Upper lobe of right lung (tissue), 1 donor: ENCODE data around the gene LPCAT1. TPM values are rescaled to one million over a fixed set of nuclear protein-coding genes. Genes with fewer than 3 reads are reported as not detected.

Experiments used
- ATAC-seq: fragments of 200-7000 bp; cut with Tn5 transposase; one replicate; pipeline ENCODE4 v1.9.1; 2020; ENCODE audit warnings: mild to moderate bottlenecking, moderate library complexity
- DNase-seq: peaks from one replicate; pipeline ENCODE4 v3.0.0-alpha.2; 2020
- H3K27ac ChIP-seq: fragments of 200-600 bp; one replicate; pipeline ENCODE4 v1.8.0; 2022
- H3K27me3 ChIP-seq: fragments of 200-600 bp; one replicate; pipeline ENCODE4 v1.8.0; 2022; ENCODE audit warnings: mild to moderate bottlenecking
- H3K36me3 ChIP-seq: fragments of 200-600 bp; one replicate; pipeline ENCODE4 v1.8.0; 2022
- H3K4me1 ChIP-seq: fragments of 200-600 bp; one replicate; pipeline ENCODE4 v1.8.0; 2022
- H3K4me3 ChIP-seq: fragments of 200-600 bp; one replicate; pipeline ENCODE4 v1.8.0; 2022; ENCODE audit warnings: mild to moderate bottlenecking
- H3K9me3 ChIP-seq: fragments of 200-600 bp; one replicate; pipeline ENCODE4 v1.8.0; 2022
- CTCF ChIP-seq: fragments of 200-600 bp; IDR thresholded peaks from one replicate; pipeline ENCODE4 v1.8.0; 2022; ENCODE audit warnings: antibody characterized with exemption
- intact Hi-C: fragments of 100-400 bp; cut with DNase I; formaldehyde crosslinking; loops from one replicate; pipeline ENCODE4 v1.11.0; 2022
- total RNA-seq: library from RNA; stranded (reverse); fragmentation: NEBNext Ultra II Directional; extraction: Animal tissue kit (Norgen Biotek cat#: 25700); gene quantifications from one replicate; pipeline ENCODE4 v1.2.1, GENCODE V29; 2021
- donor health status: DM: no; HTN: yes; CAD: no; lungs with severe emphysema.

LPCAT1 gene
- total RNA-seq, 1 donor from 2014 or later = 690 TPM

DNA sequence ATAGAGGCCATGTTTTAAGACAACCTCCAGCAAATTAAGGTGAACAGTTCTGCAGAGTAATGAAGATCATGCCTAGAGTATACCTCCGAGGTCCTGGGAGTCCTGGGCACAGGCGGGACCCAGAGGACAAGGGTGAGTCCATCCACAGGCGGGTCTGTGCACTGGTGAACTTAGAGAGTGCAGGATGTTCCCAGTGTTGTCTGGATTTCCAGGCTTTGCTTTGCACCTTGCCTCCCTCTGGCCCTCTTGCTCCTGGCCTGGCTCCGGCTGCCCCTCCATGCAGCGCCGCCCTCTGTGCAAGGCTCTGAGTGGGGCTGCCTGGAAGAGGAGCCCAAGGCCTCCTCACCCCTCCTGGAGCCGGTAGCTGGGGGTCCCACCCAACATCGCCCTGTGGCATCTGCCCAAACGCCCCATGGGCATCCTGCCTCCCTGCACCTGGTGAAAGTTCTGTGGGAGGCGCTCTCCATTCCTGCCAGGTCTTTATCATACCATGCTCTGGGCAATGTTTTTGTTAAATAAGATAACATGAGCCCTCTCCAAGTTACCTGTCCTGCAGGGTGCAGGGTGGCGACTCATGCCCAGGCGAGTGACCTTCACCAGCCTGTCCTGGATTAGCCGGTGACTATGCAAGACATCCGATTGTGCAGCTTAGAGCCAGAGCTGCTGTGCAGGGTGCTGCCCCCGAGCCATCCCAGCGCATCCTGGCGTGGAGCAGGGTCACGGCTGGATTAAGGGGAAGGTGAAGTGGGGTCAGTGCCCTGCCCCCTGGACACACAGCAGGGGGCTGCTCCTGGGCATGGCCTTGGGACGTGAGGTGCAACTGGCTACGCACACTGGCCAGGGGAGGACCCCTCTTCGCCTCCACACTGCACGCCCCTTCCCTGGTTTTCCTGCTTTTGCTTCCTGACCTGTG, 41.3 kb upstream of the LPCAT1 start:
- no peak overlapping the region for H3K27ac ChIP-seq
- TF ChIP-seq CTCF = no peak
- no peak overlapping the region for H3K4me3 ChIP-seq
- ATAC-seq (peak; percentile 3), DNase-seq (no peak)
- H3K36me3 ChIP-seq = no peaks in the 10 kb centered on the region
- H3K9me3 ChIP-seq = no peaks in the 10 kb centered on the region
- H3K27me3 ChIP-seq = no peaks in the 10 kb centered on the region
- peaks cover 16% of the 10 kb centered on the region for H3K4me1 ChIP-seq
- intact Hi-C loops = no loop called here

- no peak overlapping the region for H3K27ac ChIP-seq
- no peaks in the 10 kb centered on the region for H3K36me3 ChIP-seq
- TF ChIP-seq CTCF = no peak
- H3K27me3 ChIP-seq = no peaks in the 10 kb centered on the region
- no peak overlapping the region for H3K4me3 ChIP-seq
- peaks cover 16% of the 10 kb centered on the region for H3K4me1 ChIP-seq
- ATAC-seq (peak; percentile 85), DNase-seq (no peak)
- no peaks in the 10 kb centered on the region for H3K9me3 ChIP-seq
- intact Hi-C loops = no loop called here
Measured at GRCh38 chr5:1564182-1564748, 40.5 kb upstream of the LPCAT1 start.

DNA sequence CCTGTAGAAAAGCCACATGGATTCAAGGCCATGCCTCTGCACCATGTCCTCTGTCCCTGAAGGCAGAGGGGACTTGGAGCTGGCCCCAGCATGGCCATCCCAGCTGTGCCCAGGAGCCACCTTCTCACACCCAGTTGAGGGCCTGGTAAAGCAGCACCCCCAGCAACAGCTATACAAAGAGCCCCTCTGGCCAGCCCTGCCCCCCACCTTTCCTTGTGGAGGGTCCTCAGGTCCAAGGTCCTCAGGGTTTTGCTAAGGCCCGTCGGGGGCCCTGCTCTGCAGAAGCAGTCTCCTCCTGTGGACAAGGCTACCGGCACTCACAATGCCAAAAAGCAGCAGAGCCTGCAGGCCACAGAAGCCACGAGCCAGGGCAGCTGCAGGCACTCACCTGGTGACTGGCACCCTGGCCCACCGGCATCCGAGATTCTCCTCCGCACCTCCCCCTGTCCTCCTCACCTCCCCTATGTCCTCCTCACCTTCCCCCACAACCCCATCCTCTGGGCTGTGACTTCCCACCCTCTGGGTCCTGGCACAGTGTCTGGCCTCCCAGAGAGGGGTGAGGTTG, 39.9 kb upstream of the LPCAT1 start:
- Histone ChIP-seq H3K9me3 (no peaks in the 10 kb centered on the region), H3K27me3 (no peaks in the 10 kb centered on the region), H3K4me3 (no peak overlapping the region), H3K36me3 (no peaks in the 10 kb centered on the region), H3K4me1 (peaks cover 16% of the 10 kb centered on the region), H3K27ac (no peak overlapping the region)
- no peak for DNase-seq
- TF ChIP-seq CTCF = no peak
- no peak for ATAC-seq
- intact Hi-C loops = no loop called here

GRCh38 chr5:1563051-1563461, 39.3 kb upstream of the LPCAT1 start:
- no peaks in the 10 kb centered on the region for H3K36me3 ChIP-seq
- no peak for DNase-seq
- no peak overlapping the region for H3K27ac ChIP-seq
- no peak for ATAC-seq
- no peak for TF ChIP-seq CTCF
- H3K4me3 ChIP-seq = no peak overlapping the region
- no peaks in the 10 kb centered on the region for H3K9me3 ChIP-seq
- no peaks in the 10 kb centered on the region for H3K27me3 ChIP-seq
- intact Hi-C loops = no loop called here
- peaks cover 16% of the 10 kb centered on the region for H3K4me1 ChIP-seq

GRCh38 chr5:1562599-1562998, 38.8 kb upstream of the LPCAT1 start:
- Histone ChIP-seq H3K9me3 (no peaks in the 10 kb centered on the region), H3K4me1 (peaks cover 16% of the 10 kb centered on the region), H3K36me3 (no peaks in the 10 kb centered on the region), H3K27me3 (no peaks in the 10 kb centered on the region), H3K4me3 (no peak overlapping the region), H3K27ac (no peak overlapping the region)
- intact Hi-C loops = no loop called here
- no peak for TF ChIP-seq CTCF
- DNase-seq = no peak
- ATAC-seq = no peak
